Mesendoderm (in vitro differentiated cells): ENCODE measurements around the gene MRPS26.

Source experiments
- DNase-seq: peaks from one replicate; pipeline ENCODE4 v3.0.0; 2013
- H2AK5ac ChIP-seq: 2 replicates; pipeline ENCODE4 v1.6.1; 2013; ENCODE audit warnings: low read length, inconsistent platforms
- H2BK120ac ChIP-seq: 2 replicates; pipeline ENCODE4 v1.6.1; 2013; ENCODE audit warnings: low read depth, mild to moderate bottlenecking, low read length, moderate library complexity, mixed read lengths
- H2BK15ac ChIP-seq: replicated peaks from 2 replicates; pipeline ENCODE4 v1.6.1; 2013; ENCODE audit warnings: low read depth, mild to moderate bottlenecking, moderate library complexity
- H2BK5ac ChIP-seq: 2 replicates; pipeline ENCODE4 v1.6.1; 2013; ENCODE audit warnings: low read length, inconsistent platforms
- H3K18ac ChIP-seq: 2 replicates; pipeline ENCODE4 v1.6.1; 2013; ENCODE audit warnings: mild to moderate bottlenecking, low read length, mixed read lengths
- H3K23ac ChIP-seq: one replicate; pipeline ENCODE4 v1.6.1; 2013; ENCODE audit warnings: low read length
- H3K27ac ChIP-seq: 2 replicates; pipeline ENCODE4 v1.5.1; 2013; ENCODE audit warnings: low read depth, mild to moderate bottlenecking, inconsistent platforms, low read length, moderate library complexity
- H3K27me3 ChIP-seq: 2 replicates; pipeline ENCODE4 v1.6.1; 2013; ENCODE audit warnings: low read length, control low read depth, mild to moderate bottlenecking, inconsistent platforms; ENCODE audit not compliant: insufficient read depth, poor library complexity
- H3K36me3 ChIP-seq: 2 replicates; pipeline ENCODE4 v1.6.1; 2013; ENCODE audit warnings: low read length, inconsistent platforms; ENCODE audit not compliant: control insufficient read depth, insufficient read depth
- H3K4ac ChIP-seq: one replicate; pipeline ENCODE4 v1.6.1; 2013; ENCODE audit warnings: low read depth, mild to moderate bottlenecking, low read length, moderate library complexity
- H3K4me1 ChIP-seq: 2 replicates; pipeline ENCODE4 v1.6.1; 2013; ENCODE audit warnings: low read depth, low read length, inconsistent platforms; ENCODE audit not compliant: control insufficient read depth
- H3K4me2 ChIP-seq: 2 replicates; pipeline ENCODE4 v1.6.1; 2013; ENCODE audit warnings: low read length
- H3K4me3 ChIP-seq: 2 replicates; pipeline ENCODE4 v1.5.1; 2013; ENCODE audit warnings: mild to moderate bottlenecking, low read length
- H3K56ac ChIP-seq: one replicate; pipeline ENCODE4 v1.6.1; 2013; ENCODE audit warnings: low read length
- H3K79me1 ChIP-seq: 2 replicates; pipeline ENCODE4 v1.6.1; 2013; ENCODE audit warnings: low read length, inconsistent platforms
- H3K79me2 ChIP-seq: 2 replicates; pipeline ENCODE4 v1.6.1; 2013; ENCODE audit warnings: mild to moderate bottlenecking, low read length; ENCODE audit not compliant: control insufficient read depth, insufficient read depth
- H3K9ac ChIP-seq: 2 replicates; pipeline ENCODE4 v1.6.1; 2013; ENCODE audit warnings: low read length, inconsistent platforms
- H4K5ac ChIP-seq: one replicate; pipeline ENCODE4 v1.6.1; 2013; ENCODE audit warnings: low read length
- H4K8ac ChIP-seq: one replicate; pipeline ENCODE4 v1.6.1; 2013; ENCODE audit warnings: low read depth, mild to moderate bottlenecking, control low read depth, low read length, moderate library complexity
- WGBS: extraction: QIAGEN DNeasy Blood & Tissue Kit; methylation state at CpG from one replicate; pipeline ENCODE4 v1.1.7; 2013; ENCODE audit warnings: low lambda C conversion rate, missing lambda C conversion rate; ENCODE audit not compliant: insufficient coverage; ENCODE audit errors: extremely low coverage; 5-methylcytosine and 5-hydroxymethylcytosine counted together

MRPS26 gene

GRCh38 chr20:3068986-3069900, 23.4 kb downstream of the MRPS26 start:
- Histone ChIP-seq H2AK5ac (no peak overlapping the region), H3K27me3 (peaks cover 2% of the 10 kb centered on the region), H2BK120ac (no peak overlapping the region), H3K4me1 (no peaks in the 10 kb centered on the region), H3K27ac (no peak overlapping the region), H3K18ac (no peak overlapping the region), H3K56ac (no peak overlapping the region), H3K79me2 (no peaks in the 10 kb centered on the region), H3K4me2 (no peak overlapping the region), H2BK15ac (no peak overlapping the region), H3K36me3 (no peaks in the 10 kb centered on the region), H2BK5ac (no peak overlapping the region), H4K8ac (no peak overlapping the region), H4K5ac (no peak overlapping the region), H3K23ac (no peak overlapping the region), H3K4me3 (no peak overlapping the region), H3K79me1 (no peaks in the 10 kb centered on the region), H3K9ac (no peak overlapping the region), H3K4ac (no peak overlapping the region)
- WGBS = no CpG with 5 or more reads among the region's 8 CpGs
- no peak for DNase-seq

GRCh38 chr20:3070725-3071124, 24.9 kb downstream of the MRPS26 start:
- no peak for DNase-seq
- Histone ChIP-seq H3K9ac (no peak overlapping the region), H3K4me1 (no peaks in the 10 kb centered on the region), H3K4me2 (no peak overlapping the region), H3K36me3 (no peaks in the 10 kb centered on the region), H3K27me3 (peaks cover 2% of the 10 kb centered on the region), H3K79me2 (no peaks in the 10 kb centered on the region), H2AK5ac (no peak overlapping the region), H3K4ac (no peak overlapping the region), H4K8ac (no peak overlapping the region), H4K5ac (no peak overlapping the region), H3K23ac (no peak overlapping the region), H3K79me1 (no peaks in the 10 kb centered on the region), H3K18ac (no peak overlapping the region), H2BK5ac (no peak overlapping the region), H3K4me3 (no peak overlapping the region), H3K27ac (no peak overlapping the region), H2BK120ac (no peak overlapping the region), H2BK15ac (no peak overlapping the region), H3K56ac (no peak overlapping the region)
- WGBS = no CpG with 5 or more reads among the region's 4 CpGs

- no peak for DNase-seq
- Histone ChIP-seq H4K5ac (no peak overlapping the region), H3K4me2 (no peak overlapping the region), H2BK15ac (no peak overlapping the region), H3K23ac (no peak overlapping the region), H2BK5ac (no peak overlapping the region), H3K36me3 (no peaks in the 10 kb centered on the region), H3K18ac (no peak overlapping the region), H3K4me3 (no peak overlapping the region), H3K9ac (no peak overlapping the region), H3K4me1 (no peaks in the 10 kb centered on the region), H3K79me1 (no peaks in the 10 kb centered on the region), H3K79me2 (no peaks in the 10 kb centered on the region), H3K56ac (peak overlapping the region; percentile 79), H3K27ac (no peak overlapping the region), H3K27me3 (peaks cover 2% of the 10 kb centered on the region), H2AK5ac (no peak overlapping the region), H2BK120ac (no peak overlapping the region), H4K8ac (no peak overlapping the region), H3K4ac (no peak overlapping the region)
- WGBS = no CpG with 5 or more reads among the region's 16 CpGs
Observed at GRCh38 chr20:3071266-3071609, 25.4 kb downstream of the MRPS26 start.

- Histone ChIP-seq H3K27me3 (peaks cover 2% of the 10 kb centered on the region), H3K9ac (peak within 1 kb of the TSS; percentile 50), H3K4me1 (no peaks in the 10 kb centered on the region), H2BK120ac (no peak within 1 kb of the TSS), H4K5ac (no peak within 1 kb of the TSS), H3K23ac (no peak within 1 kb of the TSS), H2BK5ac (no peak within 1 kb of the TSS), H3K4me3 (no peak within 1 kb of the TSS), H3K4ac (no peak within 1 kb of the TSS), H3K4me2 (peak within 1 kb of the TSS; percentile 29), H3K18ac (no peak within 1 kb of the TSS), H3K79me1 (no peaks in the 10 kb centered on the region), H3K79me2 (no peaks in the 10 kb centered on the region), H3K56ac (peak within 1 kb of the TSS; percentile 79), H2AK5ac (no peak within 1 kb of the TSS), H2BK15ac (no peak within 1 kb of the TSS), H3K27ac (no peak within 1 kb of the TSS), H3K36me3 (no peaks in the 10 kb centered on the region), H4K8ac (no peak within 1 kb of the TSS)
- no CpG with 5 or more reads among the region's 95 CpGs for WGBS
- peak; percentile 50 for DNase-seq
Observed at GRCh38 chr20:3071610-3072529, 26.0 kb downstream of the MRPS26 start, which contains the start of gene OXT. Gene OXT (plus strand): TSS chr20:3071620. CDS start chr20:3071656, 36 bp downstream.

GRCh38 chr20:3072530-3073250, 26.8 kb downstream of the MRPS26 start:
- no peaks in the 10 kb centered on the region for H3K79me1 ChIP-seq
- H2BK15ac ChIP-seq = no peak overlapping the region
- no peaks in the 10 kb centered on the region for H3K79me2 ChIP-seq
- peak overlapping the region; percentile 42 for H3K56ac ChIP-seq
- no peak for DNase-seq
- no CpG with 5 or more reads among the region's 22 CpGs for WGBS
- no peak overlapping the region for H3K18ac ChIP-seq
- H3K27ac ChIP-seq = no peak overlapping the region
- H4K5ac ChIP-seq = no peak overlapping the region
- H3K27me3 ChIP-seq = peaks cover 2% of the 10 kb centered on the region
- no peak overlapping the region for H2AK5ac ChIP-seq
- H3K4me1 ChIP-seq = no peaks in the 10 kb centered on the region
- no peak overlapping the region for H2BK5ac ChIP-seq
- H3K4me2 ChIP-seq = no peak overlapping the region
- no peaks in the 10 kb centered on the region for H3K36me3 ChIP-seq
- no peak overlapping the region for H3K9ac ChIP-seq
- H3K4me3 ChIP-seq = no peak overlapping the region
- no peak overlapping the region for H4K8ac ChIP-seq
- H3K23ac ChIP-seq = no peak overlapping the region
- no peak overlapping the region for H3K4ac ChIP-seq
- H2BK120ac ChIP-seq = no peak overlapping the region
